ENCODE results near the gene SUGCT.
"Not testable (repeated sequence)": the region's sequence is repeated elsewhere in the genome, so short reads cannot be mapped to it uniquely, and the experiment has no call there.

SUGCT gene

DNA sequence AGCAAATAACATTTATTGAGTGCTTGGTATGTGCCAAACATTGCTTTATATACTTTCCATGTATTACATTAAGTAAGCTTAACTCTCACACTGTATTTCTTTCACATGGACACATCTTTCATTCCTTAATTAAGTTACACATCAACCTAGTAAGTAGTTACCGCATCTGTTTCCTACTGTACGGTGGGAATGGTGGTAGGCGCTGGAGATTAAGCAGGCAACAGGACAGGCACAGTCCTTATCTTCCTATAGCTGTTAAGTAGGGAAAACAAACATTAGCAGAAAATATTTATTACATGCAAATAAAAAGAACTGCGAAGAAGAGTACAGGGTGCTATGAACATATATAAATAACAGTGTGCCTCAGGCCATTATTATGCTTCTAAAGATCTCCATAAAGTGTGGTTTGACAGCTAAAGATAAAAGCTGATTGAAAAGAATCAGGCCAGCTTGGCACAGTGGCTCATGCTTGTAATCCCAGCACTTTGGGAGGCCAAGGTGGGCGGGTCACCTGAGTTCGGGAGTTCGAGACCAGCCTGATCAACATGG, 105.0 kb downstream of the SUGCT start:
- no peak for DNase-seq (ENCODE audit: low spot score)
- no peak overlapping the region for H3K27ac ChIP-seq
- TF ChIP-seq, protein P1, sequence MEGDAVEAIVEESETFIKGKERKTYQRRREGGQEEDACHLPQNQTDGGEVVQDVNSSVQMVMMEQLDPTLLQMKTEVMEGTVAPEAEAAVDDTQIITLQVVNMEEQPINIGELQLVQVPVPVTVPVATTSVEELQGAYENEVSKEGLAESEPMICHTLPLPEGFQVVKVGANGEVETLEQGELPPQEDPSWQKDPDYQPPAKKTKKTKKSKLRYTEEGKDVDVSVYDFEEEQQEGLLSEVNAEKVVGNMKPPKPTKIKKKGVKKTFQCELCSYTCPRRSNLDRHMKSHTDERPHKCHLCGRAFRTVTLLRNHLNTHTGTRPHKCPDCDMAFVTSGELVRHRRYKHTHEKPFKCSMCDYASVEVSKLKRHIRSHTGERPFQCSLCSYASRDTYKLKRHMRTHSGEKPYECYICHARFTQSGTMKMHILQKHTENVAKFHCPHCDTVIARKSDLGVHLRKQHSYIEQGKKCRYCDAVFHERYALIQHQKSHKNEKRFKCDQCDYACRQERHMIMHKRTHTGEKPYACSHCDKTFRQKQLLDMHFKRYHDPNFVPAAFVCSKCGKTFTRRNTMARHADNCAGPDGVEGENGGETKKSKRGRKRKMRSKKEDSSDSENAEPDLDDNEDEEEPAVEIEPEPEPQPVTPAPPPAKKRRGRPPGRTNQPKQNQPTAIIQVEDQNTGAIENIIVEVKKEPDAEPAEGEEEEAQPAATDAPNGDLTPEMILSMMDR (IDR thresholded peaks at IDR 0.05) = no peak
- H3K4me3 ChIP-seq = no peak overlapping the region

DNA sequence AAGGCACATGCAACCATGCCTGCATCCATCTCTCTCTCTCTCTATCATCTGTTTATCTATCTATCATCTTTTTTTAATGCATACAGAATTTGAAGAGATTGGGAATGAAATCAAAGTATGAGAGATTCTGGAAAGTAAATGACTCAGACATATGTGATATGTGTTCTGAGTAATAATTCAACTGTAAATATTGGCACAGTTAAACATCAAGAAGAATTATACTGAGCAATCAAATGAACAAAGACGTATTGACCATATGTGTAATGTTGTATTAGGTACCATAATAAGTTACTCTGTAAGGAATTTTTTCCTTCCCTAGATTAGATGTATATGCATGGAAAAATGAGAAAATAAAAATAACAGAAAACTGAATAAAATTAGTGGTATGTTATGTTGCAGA, 108.3 kb downstream of the SUGCT start:
- no peak overlapping the region for H3K4me3 ChIP-seq
- no peak for DNase-seq (ENCODE audit: low spot score)
- H3K27ac ChIP-seq = no peak overlapping the region
- TF ChIP-seq, protein P1 (IDR thresholded peaks at IDR 0.05) = no peak

DNA sequence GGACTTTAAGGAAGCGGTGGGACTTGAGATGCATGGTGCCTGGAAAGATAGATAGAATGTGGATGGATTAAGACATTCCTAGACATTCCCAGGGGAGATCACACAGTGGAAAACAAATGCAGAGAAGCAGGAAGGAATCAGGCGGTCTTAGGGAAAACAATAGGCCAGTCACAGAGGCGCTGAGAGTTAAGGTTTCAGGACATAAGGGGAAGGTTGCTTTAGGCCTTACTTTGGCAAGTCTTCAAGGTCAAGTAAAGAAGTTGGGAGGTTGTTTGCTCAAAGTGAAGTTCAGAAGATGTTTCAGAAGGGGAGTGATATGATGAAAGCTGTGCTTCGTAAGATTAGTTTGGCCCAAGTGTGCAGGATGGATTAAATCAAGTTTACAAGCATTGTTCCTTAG, 109.4 kb downstream of the SUGCT start:
- TF ChIP-seq, protein P1 (IDR thresholded peaks at IDR 0.05) = no peak
- no peak overlapping the region for H3K4me3 ChIP-seq
- no peak overlapping the region for H3K27ac ChIP-seq
- DNase-seq (ENCODE audit: low spot score) = no peak

DNA sequence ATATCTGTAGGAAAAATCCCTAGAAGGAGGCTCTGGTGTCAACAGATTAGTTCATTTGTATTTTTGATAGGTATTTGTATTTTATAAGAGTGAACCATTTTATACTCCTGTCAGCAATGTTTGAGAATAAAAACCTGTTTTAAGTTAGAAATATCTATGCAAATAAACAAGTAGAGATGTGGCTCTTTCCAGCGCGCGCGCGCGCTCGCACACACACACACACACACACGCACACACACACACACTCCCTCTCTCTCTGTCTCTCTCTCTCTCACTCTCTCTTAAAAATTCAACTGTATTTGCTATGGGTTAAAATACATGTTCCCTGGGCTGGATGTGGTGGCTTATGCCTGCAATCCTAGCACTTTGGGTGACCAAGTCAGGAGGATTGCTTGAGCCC, 113.9 kb downstream of the SUGCT start:
- Histone ChIP-seq H3K27ac (no peak overlapping the region), H3K4me3 (no peak overlapping the region)
- TF ChIP-seq, protein P1 (IDR thresholded peaks at IDR 0.05) = no peak
- no peak for DNase-seq (ENCODE audit: low spot score)

DNA sequence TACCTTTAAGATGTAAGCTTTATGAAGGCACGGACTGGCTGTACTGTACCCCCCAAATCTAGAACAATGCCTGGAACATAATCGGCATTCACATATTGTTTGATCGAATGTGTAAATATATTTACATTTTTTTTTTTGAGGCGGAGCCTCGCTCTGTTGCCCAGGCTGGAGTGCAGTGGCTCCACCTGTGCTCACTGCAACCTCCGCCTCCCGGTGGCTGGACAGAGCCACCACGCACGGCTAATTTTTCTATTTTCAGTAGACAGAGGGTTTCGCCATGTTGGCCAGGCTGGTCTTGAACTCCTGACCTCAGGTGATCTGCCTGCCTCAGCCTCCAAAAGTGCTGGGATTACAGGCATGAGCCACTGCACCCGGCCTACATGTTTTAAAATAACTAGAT, 118.6 kb downstream of the SUGCT start:
- not testable (repeated sequence) for DNase-seq (ENCODE audit: low spot score); H3K27ac ChIP-seq; H3K4me3 ChIP-seq

DNA sequence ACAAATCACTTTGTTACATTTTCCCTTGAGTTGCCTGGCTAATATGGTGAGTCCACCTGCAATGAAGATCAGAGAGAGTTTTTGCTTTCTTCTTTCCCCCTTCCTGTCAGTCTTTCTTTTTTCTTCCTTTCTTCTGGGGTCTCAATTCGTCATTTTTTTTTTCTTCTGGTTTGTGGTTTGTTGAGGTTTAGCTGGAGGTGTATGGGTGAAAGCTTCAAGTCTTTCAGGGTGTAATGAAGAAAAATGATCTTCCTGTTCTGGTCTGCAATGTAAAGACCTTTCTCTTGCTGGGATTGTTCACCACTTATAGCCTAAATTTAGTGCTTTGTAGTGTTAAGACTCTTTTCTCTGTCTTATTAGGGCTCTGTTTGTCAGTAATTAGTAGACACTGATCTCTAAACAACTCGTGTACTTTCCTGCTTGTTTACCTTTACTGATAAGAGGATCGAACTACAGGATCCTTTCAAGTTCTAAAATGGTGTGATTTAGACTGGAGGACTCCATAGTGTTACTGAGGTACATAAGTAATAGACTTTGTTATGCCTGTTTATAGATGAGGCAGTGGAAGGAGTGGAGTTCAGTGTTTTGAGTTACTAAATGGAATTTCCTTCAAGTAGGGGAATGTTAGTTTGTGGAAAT, 129.1 kb downstream of the SUGCT start:
- no peak overlapping the region for H3K27ac ChIP-seq
- TF ChIP-seq, protein P1 (IDR thresholded peaks at IDR 0.05) = no peak
- no peak for DNase-seq (ENCODE audit: low spot score)
- no peak overlapping the region for H3K4me3 ChIP-seq

DNA sequence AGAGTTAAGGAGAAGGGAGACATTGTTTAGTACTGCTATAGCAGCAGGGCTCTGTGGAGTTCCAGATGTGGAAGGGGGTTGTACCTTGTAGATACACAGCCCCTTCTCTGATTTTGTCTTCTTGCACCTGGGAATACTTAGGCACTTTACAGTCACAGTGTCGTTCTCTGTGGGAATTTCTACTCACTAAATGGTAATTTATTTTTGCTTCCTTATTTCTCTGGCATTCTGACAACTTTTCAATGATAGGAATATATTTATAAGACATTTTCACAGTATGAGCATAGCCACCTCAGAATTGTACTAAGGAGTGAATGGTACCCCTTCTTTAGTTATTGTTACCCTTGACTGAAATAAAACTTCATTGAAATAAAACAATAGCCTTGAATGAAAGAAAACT, 132.8 kb downstream of the SUGCT start:
- TF ChIP-seq, protein P1 (IDR thresholded peaks at IDR 0.05) = no peak
- no peak overlapping the region for H3K27ac ChIP-seq
- DNase-seq (ENCODE audit: low spot score) = no peak
- H3K4me3 ChIP-seq = no peak overlapping the region

DNA sequence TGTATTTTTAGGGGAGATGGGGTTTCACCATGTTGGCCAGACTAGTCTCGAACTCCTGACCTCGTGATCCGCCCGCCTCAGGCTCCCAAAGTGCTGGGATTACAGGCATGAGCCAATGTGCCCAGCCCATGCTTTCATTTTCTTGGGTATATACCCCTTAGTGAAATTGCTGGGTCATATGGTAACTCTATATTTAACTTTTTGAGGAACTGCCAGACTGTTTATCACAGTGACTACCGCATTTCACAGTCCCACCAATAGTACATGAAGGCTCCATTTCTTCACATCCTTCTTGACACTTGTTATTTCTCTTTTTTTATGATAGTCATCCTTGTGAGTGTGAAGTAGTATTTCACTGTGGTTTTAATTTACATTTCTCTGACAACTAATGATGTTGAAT, 134.0 kb downstream of the SUGCT start:
- peak overlapping the region; percentile 40 for H3K4me3 ChIP-seq
- not testable (repeated sequence) for DNase-seq (ENCODE audit: low spot score); H3K27ac ChIP-seq

Data from coronary artery (tissue), 2 donors.